Effector memory CD4-positive, alpha-beta T cell (primary cell): ENCODE measurements around the gene GAGE12D.
"Not testable (repeated sequence)": the region's sequence is repeated elsewhere in the genome, so short reads cannot be mapped to it uniquely, and the experiment has no call there.

Experiments used
- DNase-seq, 3 donors: peaks; one replicate each; pipeline ENCODE4 v3.0.0-alpha.2; 2020
- H3K27ac ChIP-seq: 2 replicates; pipeline ENCODE4 v1.7.0; 2013; ENCODE audit warnings: mild to moderate bottlenecking, low read length, moderate library complexity; ENCODE audit not compliant: insufficient read depth, poor library complexity, severe bottlenecking
- H3K27me3 ChIP-seq: replicated peaks from 2 replicates; pipeline ENCODE4 v1.7.0; 2013; ENCODE audit warnings: mild to moderate bottlenecking, low read length; ENCODE audit not compliant: insufficient read depth, control insufficient read depth, poor library complexity, severe bottlenecking
- H3K36me3 ChIP-seq: 2 replicates; pipeline ENCODE4 v1.7.0; 2013; ENCODE audit warnings: mild to moderate bottlenecking, low read length, moderate library complexity; ENCODE audit not compliant: control insufficient read depth, insufficient read depth
- H3K4me1 ChIP-seq: 2 replicates; pipeline ENCODE4 v1.7.0; 2013; ENCODE audit warnings: low read length, mild to moderate bottlenecking; ENCODE audit not compliant: control insufficient read depth, insufficient read depth, poor library complexity, severe bottlenecking
- H3K4me3 ChIP-seq: 2 replicates; pipeline ENCODE4 v1.7.0; 2013; ENCODE audit warnings: low read length, low read depth, mild to moderate bottlenecking; ENCODE audit not compliant: insufficient read depth, poor library complexity, severe bottlenecking
- H3K9me3 ChIP-seq: 2 replicates; pipeline ENCODE4 v1.7.0; 2013; ENCODE audit warnings: mild to moderate bottlenecking, low read length, moderate library complexity; ENCODE audit not compliant: control insufficient read depth

The GAGE12D gene

GRCh38 chrX:49590488-49590887, 49.0 kb downstream of the GAGE12D start:
- not testable (repeated sequence) for H3K4me3 ChIP-seq, H3K9me3 ChIP-seq, H3K27me3 ChIP-seq, H3K4me1 ChIP-seq, H3K36me3 ChIP-seq, H3K27ac ChIP-seq, DNase-seq
